SKM-1 treated with dmso at 0.1 percent for 144 hours (cell line): ENCODE measurements around the gene CMTM4.
"Not testable (repeated sequence)": the region's sequence is repeated elsewhere in the genome, so short reads cannot be mapped to it uniquely, and the experiment has no call there.

Experiments used
- DNase-seq: peaks from one replicate; lab custom pipeline; 2025; ENCODE audit not compliant: unreplicated experiment; lab: John Stamatoyannopoulos, UW

CMTM4 gene

DNA sequence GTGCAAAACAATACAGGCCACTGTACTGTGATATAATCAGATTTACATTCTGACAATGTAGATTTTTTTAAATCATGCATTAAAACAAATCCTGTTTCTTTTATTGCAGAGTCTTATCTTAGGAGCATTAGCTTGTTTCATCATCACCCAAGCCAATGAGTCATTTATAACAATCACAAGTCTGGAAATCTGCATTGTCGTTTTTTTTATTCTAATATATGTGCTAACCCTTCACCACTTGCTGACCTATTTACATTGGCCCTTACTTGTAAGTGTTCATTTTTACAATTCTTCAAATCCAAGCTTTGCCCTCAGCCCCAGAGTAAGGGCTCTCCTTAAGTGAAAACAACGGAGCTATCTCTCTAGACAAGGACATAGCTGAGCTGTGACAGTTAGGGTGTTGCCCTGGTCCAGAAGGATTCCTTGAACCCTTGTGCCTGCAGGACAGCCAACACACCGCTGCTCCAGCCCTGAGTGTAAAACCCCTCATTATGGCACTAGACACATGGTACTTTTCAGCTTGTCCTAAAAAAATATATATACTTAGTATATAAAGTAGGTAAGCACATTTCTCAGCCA lies 126.6 kb downstream of the CMTM4 start:
- no peak for DNase-seq

DNA sequence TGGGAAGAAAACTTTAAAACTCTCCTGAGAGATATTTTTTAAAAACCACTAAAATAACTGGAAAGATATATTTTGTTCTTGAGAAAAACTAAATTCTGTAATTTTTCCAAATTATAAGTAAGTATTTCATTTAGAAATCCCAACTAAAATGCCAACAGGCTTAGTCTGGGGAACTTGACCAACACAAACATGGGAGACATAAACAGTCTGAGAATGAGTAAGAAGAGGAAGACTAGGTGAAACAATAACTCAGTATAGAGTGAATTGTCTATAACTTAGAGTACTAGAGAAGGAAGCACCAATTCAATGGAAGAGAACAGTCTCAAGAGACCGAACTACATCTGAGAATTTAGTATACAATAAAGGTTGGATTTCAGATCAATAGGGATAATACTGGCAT lies 127.4 kb downstream of the CMTM4 start:
- DNase-seq, result no peak

DNA sequence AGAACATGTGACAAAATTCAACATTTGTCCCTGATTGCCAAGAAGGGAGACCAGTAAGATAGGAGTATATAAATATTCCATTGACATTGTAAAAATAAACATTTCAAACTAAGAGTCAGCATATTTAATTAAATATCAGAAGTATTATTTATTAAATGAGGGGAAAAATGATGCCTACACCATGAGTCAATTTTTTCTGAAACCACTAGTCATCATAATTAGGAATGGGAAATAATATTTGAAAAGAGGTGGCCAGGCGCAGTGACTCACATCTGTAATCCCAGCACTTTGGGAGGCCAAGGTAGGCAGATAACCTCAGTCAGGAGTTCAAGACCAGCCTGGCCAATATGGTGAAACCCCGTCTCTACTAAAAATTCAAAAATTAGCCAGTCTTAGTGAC lies 128.2 kb downstream of the CMTM4 start:
- DNase-seq, result no peak

DNA sequence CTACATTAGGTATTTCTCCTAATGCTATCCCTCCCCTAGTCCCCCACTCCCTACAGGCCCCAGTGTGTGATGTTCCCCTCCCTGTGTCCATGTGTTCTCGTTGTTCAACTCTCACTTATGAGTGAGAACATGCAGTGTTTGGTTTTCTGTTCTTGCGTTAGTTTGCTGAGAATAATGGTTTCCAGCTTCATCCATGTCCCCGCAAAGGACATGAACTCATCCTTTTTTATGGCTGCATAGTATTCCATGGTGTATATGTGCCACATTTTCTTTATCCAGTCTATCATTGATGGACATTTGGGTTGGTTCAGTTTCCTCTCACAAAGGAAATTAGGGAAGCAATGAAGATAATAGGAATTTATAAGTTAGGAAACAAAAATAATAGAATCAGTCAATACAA lies 129.3 kb downstream of the CMTM4 start:
- DNase-seq, result not testable (repeated sequence)

DNA sequence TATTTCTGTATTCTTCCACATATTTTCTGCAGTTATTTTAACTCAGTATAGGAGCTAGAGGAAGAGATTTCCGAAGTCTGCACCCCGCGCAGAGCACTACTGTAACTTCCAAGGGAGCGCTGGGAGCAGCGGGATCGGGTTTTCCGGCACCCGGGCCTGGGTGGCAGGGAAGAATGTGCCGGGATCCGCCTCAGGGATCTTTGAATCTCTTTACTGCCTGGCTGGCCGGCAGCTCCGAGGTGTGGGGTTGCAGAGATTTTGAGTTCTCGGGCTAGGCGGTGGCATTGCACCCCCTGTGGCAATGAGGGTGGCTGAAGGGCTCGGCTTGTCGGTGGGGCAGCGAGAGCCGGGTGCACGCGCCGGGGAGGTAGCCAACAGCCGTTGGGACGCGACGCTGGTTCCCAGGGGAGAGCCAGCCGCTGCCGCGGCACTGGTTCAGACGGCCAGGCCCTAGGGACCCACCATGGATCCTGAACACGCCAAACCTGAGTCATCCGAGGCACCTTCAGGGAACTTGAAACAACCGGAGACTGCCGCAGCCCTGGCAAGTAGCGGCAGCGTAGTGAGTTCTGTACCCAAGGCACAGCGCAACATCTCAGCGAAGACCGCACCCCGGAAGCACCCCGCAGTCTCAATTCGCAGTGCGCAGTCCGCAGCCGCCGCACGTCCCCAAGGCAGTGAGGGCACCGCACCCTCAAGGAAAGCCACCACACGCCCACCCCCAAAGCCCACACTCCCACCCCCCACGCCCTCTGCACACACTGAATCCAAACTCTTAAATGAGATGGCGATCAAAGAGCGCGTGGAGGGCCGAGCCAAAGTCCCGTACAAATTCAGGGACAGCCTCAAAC lies 130.3 kb downstream of the CMTM4 start, which contains the start of gene CMTM1:
Gene CMTM1, plus strand, starts transcription at position 389 of the 851 bp plus-strand sequence. Its CDS starts 75 bp downstream, at position 464.
- no peak for DNase-seq
